Middle frontal gyrus (tissue), 1 donor: Measurements from ENCODE around the gene RBM25.
"Not testable (repeated sequence)": the region's sequence is repeated elsewhere in the genome, so short reads cannot be mapped to it uniquely, and the experiment has no call there.

Source experiments
- DNase-seq: peaks from one replicate; pipeline ENCODE4 v3.0.0-alpha.2; 2015; ENCODE audit warnings: low spot score; ENCODE audit errors: extremely low spot score

The RBM25 gene

DNA sequence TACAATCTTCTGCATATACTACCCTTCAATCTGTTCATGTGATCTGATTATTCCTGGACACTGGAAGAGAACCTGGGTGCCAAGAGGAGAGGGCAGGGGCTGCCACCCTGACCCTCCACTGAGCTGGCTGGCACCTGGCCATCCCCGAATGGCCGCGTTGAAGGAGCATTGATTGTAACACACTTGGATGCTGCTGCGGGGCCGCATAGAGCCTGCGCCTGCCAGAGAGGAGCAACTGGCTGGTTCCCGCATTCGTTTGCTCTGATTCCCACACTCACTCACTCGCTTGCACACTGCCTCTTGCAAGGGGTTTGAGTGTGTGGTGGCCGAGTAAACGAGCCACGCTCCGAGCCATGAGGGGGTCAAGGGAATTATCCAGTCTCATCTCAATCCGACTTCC, 110.4 kb downstream of the RBM25 start:
- no peak for DNase-seq

GRCh38 chr14:73169855-73170254, 111.5 kb downstream of the RBM25 start:
- not testable (repeated sequence) for DNase-seq

DNA sequence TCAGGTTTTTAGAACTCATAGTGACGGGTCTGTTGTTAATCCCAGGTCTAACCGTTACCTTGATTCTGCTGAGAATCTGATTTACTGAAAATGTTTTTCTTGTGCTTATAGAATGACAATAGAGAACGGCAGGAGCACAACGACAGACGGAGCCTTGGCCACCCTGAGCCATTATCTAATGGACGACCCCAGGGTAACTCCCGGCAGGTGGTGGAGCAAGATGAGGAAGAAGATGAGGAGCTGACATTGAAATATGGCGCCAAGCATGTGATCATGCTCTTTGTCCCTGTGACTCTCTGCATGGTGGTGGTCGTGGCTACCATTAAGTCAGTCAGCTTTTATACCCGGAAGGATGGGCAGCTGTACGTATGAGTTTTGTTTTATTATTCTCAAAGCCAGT, 112.4 kb downstream of the RBM25 start:
- no peak for DNase-seq

- DNase-seq: no peak
Observed at GRCh38 chr14:73172500-73172899, 114.2 kb downstream of the RBM25 start.

DNA sequence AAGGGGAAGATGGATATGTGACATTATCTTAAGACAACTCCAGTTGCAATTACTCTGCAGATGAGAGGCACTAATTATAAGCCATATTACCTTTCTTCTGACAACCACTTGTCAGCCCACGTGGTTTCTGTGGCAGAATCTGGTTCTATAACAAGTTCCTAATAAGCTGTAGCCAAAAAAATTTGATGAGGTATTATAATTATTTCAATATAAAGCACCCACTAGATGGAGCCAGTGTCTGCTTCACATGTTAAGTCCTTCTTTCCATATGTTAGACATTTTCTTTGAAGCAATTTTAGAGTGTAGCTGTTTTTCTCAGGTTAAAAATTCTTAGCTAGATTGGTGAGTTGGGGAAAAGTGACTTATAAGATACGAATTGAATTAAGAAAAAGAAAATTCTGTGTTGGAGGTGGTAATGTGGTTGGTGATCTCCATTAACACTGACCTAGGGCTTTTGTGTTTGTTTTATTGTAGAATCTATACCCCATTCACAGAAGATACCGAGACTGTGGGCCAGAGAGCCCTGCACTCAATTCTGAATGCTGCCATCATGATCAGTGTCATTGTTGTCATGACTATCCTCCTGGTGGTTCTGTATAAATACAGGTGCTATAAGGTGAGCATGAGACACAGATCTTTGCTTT, 114.9 kb downstream of the RBM25 start:
- peak; percentile 36 for DNase-seq
